Activated gamma-delta T cell (primary cell): Measurements from ENCODE around the gene BCKDHB.

Source experiments
- DNase-seq: peaks from one replicate; lab custom pipeline; 2025; lab: John Stamatoyannopoulos, UW

BCKDHB gene

GRCh38 chr6:80331974-80332373 is 225.5 kb downstream of the BCKDHB start:
- no peak for DNase-seq

GRCh38 chr6:80333342-80333741 is 226.9 kb downstream of the BCKDHB start:
- DNase-seq: no peak

GRCh38 chr6:80335121-80335531 is 228.7 kb downstream of the BCKDHB start:
- DNase-seq: no peak

- no peak for DNase-seq
These were observed 230.4 kb downstream of the BCKDHB start for GRCh38 chr6:80336911-80337310.

GRCh38 chr6:80338201-80338836 is 231.8 kb downstream of the BCKDHB start:
- peak; percentile 5 for DNase-seq

- DNase-seq: no peak
These were observed 232.9 kb downstream of the BCKDHB start for GRCh38 chr6:80339421-80339820.

GRCh38 chr6:80340280-80340679 is 233.8 kb downstream of the BCKDHB start:
- no peak for DNase-seq

- no peak for DNase-seq
These were observed 234.2 kb downstream of the BCKDHB start for GRCh38 chr6:80340686-80341085.

GRCh38 chr6:80341330-80341729 is 234.9 kb downstream of the BCKDHB start:
- DNase-seq: no peak

GRCh38 chr6:80343511-80343910 is 237.0 kb downstream of the BCKDHB start:
- DNase-seq: no peak

GRCh38 chr6:80347101-80347500 is 240.6 kb downstream of the BCKDHB start:
- no peak for DNase-seq

- DNase-seq: no peak
These were observed 241.8 kb downstream of the BCKDHB start for GRCh38 chr6:80348263-80348662.

GRCh38 chr6:80356000-80356399 is 249.5 kb downstream of the BCKDHB start:
- no peak for DNase-seq

GRCh38 chr6:80356545-80356944 is 250.1 kb downstream of the BCKDHB start:
- no peak for DNase-seq

- DNase-seq: no peak
These were observed 250.6 kb downstream of the BCKDHB start for GRCh38 chr6:80357081-80357480.

GRCh38 chr6:80357674-80358073 is 251.2 kb downstream of the BCKDHB start:
- no peak for DNase-seq

- no peak for DNase-seq
These were observed 257.1 kb downstream of the BCKDHB start for GRCh38 chr6:80363501-80364122.

GRCh38 chr6:80364149-80364548 is 257.7 kb downstream of the BCKDHB start:
- DNase-seq: no peak

GRCh38 chr6:80366051-80366450 is 259.6 kb downstream of the BCKDHB start:
- DNase-seq: no peak

- no peak for DNase-seq
These were observed 260.2 kb downstream of the BCKDHB start for GRCh38 chr6:80366714-80367113.

GRCh38 chr6:80376411-80376810 is 269.9 kb downstream of the BCKDHB start:
- no peak for DNase-seq

- no peak for DNase-seq
These were observed 274.1 kb downstream of the BCKDHB start for GRCh38 chr6:80380566-80380965.

GRCh38 chr6:80382811-80383210 is 276.3 kb downstream of the BCKDHB start:
- DNase-seq: no peak

GRCh38 chr6:80388507-80388906 is 282.0 kb downstream of the BCKDHB start:
- no peak for DNase-seq
